Measurements from ENCODE around the gene MZT2A.
"Not testable (repeated sequence)": the region's sequence is repeated elsewhere in the genome, so short reads cannot be mapped to it uniquely, and the experiment has no call there.

The MZT2A gene, protein sequence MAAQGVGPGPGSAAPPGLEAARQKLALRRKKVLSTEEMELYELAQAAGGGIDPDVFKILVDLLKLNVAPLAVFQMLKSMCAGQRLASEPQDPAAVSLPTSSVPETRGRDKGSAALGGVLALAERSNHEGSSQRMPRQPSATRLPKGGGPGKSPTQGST

DNA sequence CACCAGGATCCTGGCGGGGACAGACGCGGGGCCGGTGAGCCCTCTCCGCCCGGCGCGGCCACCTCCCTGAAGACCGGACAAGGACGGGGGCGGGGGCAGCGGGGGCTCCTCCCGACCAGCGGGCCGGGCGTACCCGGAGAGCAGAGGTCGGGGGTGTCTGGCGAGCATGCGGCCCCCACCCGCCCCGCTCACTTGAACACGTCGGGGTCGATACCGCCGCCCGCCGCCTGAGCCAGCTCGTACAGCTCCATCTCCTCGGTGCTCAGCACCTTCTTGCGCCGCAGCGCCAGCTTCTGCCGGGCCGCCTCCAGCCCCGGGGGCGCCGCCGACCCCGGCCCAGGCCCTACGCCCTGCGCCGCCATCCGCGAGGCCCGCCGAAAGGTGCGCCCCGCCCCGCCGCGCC is at the start of gene MZT2A:
Gene MZT2A, minus strand, starts transcription at position 383 of the 403 bp plus-strand sequence. Its CDS starts 21 bp downstream, at position 362.
- DNase-seq, result not testable (repeated sequence)

DNA sequence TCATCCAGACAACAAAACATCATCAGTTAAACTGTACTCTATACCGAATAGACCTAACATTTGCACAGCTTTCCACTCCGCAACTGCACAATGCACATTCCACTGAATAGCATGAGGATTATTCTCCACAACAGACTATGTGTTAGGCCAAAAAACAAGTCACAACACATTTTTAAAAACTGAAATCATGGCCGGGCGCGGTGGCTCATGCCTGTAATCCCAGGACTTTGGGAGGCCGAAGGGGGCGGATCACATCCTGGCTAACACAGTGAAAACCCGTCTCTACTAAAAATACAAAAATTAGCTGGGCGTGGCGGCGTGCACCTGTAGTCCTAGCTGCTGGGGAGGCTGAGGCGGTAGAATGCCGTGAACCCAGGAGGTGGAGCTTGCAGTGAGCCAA is 46.7 kb upstream of the MZT2A start:
- not testable (repeated sequence) for DNase-seq

- not testable (repeated sequence) for DNase-seq
Observed at GRCh38 chr2:131536841-131537240, 44.6 kb upstream of the MZT2A start.

- DNase-seq, result not testable (repeated sequence)
Observed at GRCh38 chr2:131535951-131536826, 44.0 kb upstream of the MZT2A start.

- no peak for DNase-seq
Observed at GRCh38 chr2:131535526-131535925, 43.3 kb upstream of the MZT2A start.

- DNase-seq, result not testable (repeated sequence)
Observed at GRCh38 chr2:131534965-131535364, 42.8 kb upstream of the MZT2A start.

DNA sequence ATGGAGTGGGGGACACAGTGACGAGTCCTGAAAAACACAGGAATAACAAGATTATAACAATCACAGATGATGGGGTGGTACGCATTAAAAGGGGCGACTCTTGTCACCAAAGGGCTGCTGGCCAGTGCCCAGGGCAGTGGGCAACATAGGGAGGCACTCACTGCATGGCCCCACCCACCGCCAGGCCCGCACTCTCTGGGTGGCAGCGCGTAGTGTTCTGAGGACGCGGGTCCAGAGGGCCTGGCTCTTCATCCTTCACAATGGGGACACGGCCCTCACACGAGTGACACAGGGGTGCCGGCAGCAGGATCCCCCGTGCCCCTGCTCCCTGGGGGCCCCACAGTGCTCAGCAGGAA is 42.1 kb upstream of the MZT2A start:
- DNase-seq, result not testable (repeated sequence)

DNA sequence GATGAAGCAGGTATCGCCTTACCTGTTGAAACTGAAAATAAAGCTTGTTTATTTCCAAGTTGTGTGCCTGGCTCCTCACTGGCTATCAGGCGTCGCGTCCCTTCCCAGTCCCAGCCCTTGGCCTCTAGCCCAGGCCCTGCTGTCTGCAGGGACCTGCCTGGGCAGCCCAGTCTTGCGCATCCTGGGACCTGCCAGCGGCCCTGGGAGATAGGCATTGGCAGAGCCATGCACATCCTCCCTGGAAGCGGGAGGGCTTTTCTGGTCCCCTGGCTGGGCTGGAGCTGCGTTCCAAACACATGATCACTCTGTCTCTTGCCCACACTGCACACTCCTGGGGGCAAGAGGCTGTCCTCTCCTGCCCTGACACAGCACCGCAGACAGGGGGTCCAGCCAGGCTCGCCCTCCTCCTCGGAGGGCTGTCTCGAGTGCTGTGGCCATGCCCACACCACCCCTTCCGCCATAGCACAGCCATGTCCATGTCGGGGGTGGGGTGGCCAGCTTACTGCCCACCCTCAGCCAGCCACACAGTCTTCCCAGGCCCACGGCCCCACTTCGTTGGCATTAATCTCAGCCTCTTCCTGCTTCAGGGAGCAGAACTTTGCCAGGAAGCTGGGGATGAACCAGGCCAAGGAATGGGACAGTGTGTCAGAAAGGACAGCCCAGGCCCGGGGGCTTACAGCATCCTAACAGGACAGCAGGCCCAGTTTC is 41.6 kb upstream of the MZT2A start:
- DNase-seq, result not testable (repeated sequence)

- DNase-seq, result not testable (repeated sequence)
Observed at GRCh38 chr2:131532723-131533608, 40.8 kb upstream of the MZT2A start.

- not testable (repeated sequence) for DNase-seq
Observed at GRCh38 chr2:131531547-131532185, 39.5 kb upstream of the MZT2A start.

DNA sequence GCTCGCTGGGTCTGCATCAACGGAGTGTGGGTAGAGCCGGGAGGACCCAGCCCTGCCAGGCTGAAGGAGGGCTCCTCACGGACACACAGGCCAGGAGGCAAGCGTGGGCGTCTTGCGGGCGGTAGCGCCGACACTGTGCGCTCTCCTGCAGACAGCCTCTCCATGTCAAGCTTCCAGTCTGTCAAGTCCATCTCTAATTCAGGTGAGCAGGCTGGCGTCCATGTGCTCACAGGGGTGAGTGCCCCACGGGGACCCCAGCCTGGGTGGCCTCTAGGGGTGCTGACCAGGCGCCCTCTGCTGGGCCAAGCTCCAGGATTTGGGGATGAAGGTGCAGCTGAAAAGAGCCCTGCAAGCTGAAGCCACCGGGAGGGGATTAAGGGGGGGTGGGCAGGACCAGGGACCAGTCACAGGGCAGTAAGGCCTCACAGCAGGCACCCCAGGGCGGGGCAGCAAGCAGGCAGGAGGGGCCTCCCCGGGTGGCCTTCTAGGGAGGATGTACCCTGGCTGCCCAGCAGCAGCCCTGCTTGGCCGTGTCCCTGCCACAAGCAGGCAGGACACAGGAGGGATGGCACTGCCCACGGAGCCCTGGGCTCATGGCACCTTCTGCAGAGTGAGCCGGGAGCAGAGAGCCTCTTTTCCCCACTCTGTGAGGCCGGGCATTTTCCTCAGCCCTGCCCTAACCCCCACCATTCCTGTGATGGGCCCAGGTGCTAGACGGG is 38.6 kb upstream of the MZT2A start:
- not testable (repeated sequence) for DNase-seq

- DNase-seq, result not testable (repeated sequence)
Observed at GRCh38 chr2:131529864-131530445, 37.8 kb upstream of the MZT2A start.

- not testable (repeated sequence) for DNase-seq
Observed at GRCh38 chr2:131528981-131529863, 37.0 kb upstream of the MZT2A start.

GRCh38 chr2:131527131-131528001 is 35.2 kb upstream of the MZT2A start, which contains the start of gene CCDC74A:
Gene CCDC74A (plus strand): TSS chr2:131527888. CDS start chr2:131527971, 83 bp downstream.
- DNase-seq, result peak; percentile 55

DNA sequence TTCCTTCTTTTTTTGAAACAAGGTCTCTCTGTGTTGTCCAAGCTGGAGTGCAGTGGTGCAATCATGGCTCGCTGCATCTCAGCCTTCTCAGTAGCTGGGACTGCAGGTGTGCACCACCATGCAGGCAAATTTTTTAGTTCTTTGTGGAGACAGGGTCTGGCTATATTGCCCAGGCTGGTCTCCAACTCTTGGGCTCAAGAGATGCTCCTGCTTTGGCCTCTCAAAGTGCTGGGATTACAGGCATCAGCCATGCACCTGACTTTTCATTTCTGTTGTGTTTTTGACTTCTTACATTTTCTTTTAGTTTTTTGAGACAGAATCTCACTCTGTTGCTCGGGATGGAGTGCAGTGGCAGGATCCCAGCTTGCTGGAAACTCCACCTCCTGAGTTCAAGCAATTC is 33.1 kb upstream of the MZT2A start:
- DNase-seq, result not testable (repeated sequence)

- DNase-seq, result no peak
Observed at GRCh38 chr2:131521961-131522781, 30.0 kb upstream of the MZT2A start.

GRCh38 chr2:131521524-131521923 is 29.3 kb upstream of the MZT2A start:
- DNase-seq, result not testable (repeated sequence)

GRCh38 chr2:131520526-131520925 is 28.3 kb upstream of the MZT2A start:
- no peak for DNase-seq

Measured in NCI-H1694 (cell line).